Hepatocyte (in vitro differentiated cells): Measurements from ENCODE around the gene TH. TPM values are rescaled to one million over a fixed set of nuclear protein-coding genes. Genes with fewer than 3 reads are reported as not detected.
A peak's percentile ranks its signal among the peaks of the same experiment; 100 is the strongest.

ENCODE experiments used
- DNase-seq: peaks from one replicate; pipeline ENCODE4 v3.0.0-alpha.2; 2016; ENCODE audit warnings: low spot score
- H2AFZ ChIP-seq: fragments of 200-600 bp; sonication (generic); 2 replicates; pipeline ENCODE4 v1.6.0; 2016; ENCODE audit warnings: antibody characterized with exemption, mild to moderate bottlenecking
- H3K27ac ChIP-seq: fragments of 200-600 bp; sonication (generic); 2 replicates; pipeline ENCODE4 v1.5.1; 2016; ENCODE audit warnings: mild to moderate bottlenecking
- H3K27me3 ChIP-seq: fragments of 200-600 bp; sonication (generic); 2 replicates; pipeline ENCODE4 v1.6.1; 2016
- H3K36me3 ChIP-seq: fragments of 200-600 bp; sonication (generic); replicated peaks from 2 replicates; pipeline ENCODE4 v1.5.1; 2016; ENCODE audit warnings: low read depth; ENCODE audit not compliant: insufficient read depth
- H3K4me1 ChIP-seq: fragments of 200-600 bp; sonication (generic); 2 replicates; pipeline ENCODE4 v1.5.1; 2016; ENCODE audit warnings: mild to moderate bottlenecking, moderate library complexity; ENCODE audit not compliant: insufficient read depth
- H3K4me2 ChIP-seq: fragments of 200-600 bp; sonication (generic); 2 replicates; pipeline ENCODE4 v1.6.0; 2016
- H3K4me3 ChIP-seq: fragments of 200-600 bp; sonication (generic); 2 replicates; pipeline ENCODE4 v1.5.1; 2016; ENCODE audit warnings: mild to moderate bottlenecking
- H3K79me2 ChIP-seq: fragments of 200-600 bp; sonication (generic); 2 replicates; pipeline ENCODE4 v1.6.0; 2017; ENCODE audit warnings: mild to moderate bottlenecking
- H3K9me2 ChIP-seq: fragments of 200-600 bp; sonication (generic); replicated peaks from 2 replicates; pipeline ENCODE4 v1.6.0; 2017; ENCODE audit warnings: mild to moderate bottlenecking; ENCODE audit not compliant: insufficient read depth
- H3K9me3 ChIP-seq: fragments of 200-600 bp; sonication (generic); 2 replicates; pipeline ENCODE4 v1.5.1; 2016; ENCODE audit warnings: low read depth, mild to moderate bottlenecking
- H4K20me1 ChIP-seq: fragments of 200-600 bp; sonication (generic); 2 replicates; pipeline ENCODE4 v1.6.0; 2016; ENCODE audit warnings: mild to moderate bottlenecking; ENCODE audit not compliant: insufficient read depth, poor library complexity, severe bottlenecking
- CTCF ChIP-seq: fragments of 200-600 bp; sonication (generic); IDR thresholded peaks from 2 replicates; pipeline ENCODE4 v1.5.1; 2016; ENCODE audit warnings: antibody characterized with exemption, mild to moderate bottlenecking; ENCODE audit not compliant: poor library complexity
- EZH2 ChIP-seq: fragments of 200-600 bp; sonication (generic); IDR thresholded peaks from 2 replicates; pipeline ENCODE4 v1.6.1; 2016; ENCODE audit warnings: antibody characterized with exemption, mild to moderate bottlenecking, borderline replicate concordance
- EZH2phosphoT487 ChIP-seq: fragments of 200-600 bp; sonication (generic); IDR thresholded peaks from one replicate; pipeline ENCODE4 v1.6.1; 2018; ENCODE audit warnings: antibody characterized with exemption, mild to moderate bottlenecking, low read depth, moderate library complexity; ENCODE audit not compliant: unreplicated experiment, severe bottlenecking
- WGBS: methylation state at CpG from one replicate; pipeline ENCODE4 v1.1.6; 2016; ENCODE audit warnings: low lambda C conversion rate; ENCODE audit errors: missing lambda C conversion rate; 5-methylcytosine and 5-hydroxymethylcytosine counted together
- polyA plus RNA-seq: library from polyadenylated mRNA; unstranded; fragments of >200 nt; fragmentation: Nextera tagmentation; extraction: Ambion mirVana; gene quantifications from 2 replicates; pipeline ENCODE4 v1.2.1, GENCODE V29; 2016
- total RNA-seq: library from RNA; depleted of rRNA; stranded (reverse); fragments of >200 nt; gene quantifications from 2 replicates; pipeline ENCODE4 v1.2.3, GENCODE V29; 2014

The TH gene
- total and polyA plus RNA-seq, 2 experiments from 2014 or later, result 2.6 to 15.3 TPM

- peaks cover 26% of the 10 kb centered on the region for H3K4me1 ChIP-seq
- H4K20me1 ChIP-seq, result no peaks in the 10 kb centered on the region
- H2AFZ ChIP-seq, result no peak overlapping the region
- H3K36me3 ChIP-seq, result no peaks in the 10 kb centered on the region
- no peaks in the 10 kb centered on the region for H3K9me3 ChIP-seq
- H3K4me2 ChIP-seq, result peak overlapping the region; percentile 92
- H3K4me3 ChIP-seq, result peak overlapping the region; percentile 43
- TF ChIP-seq EZH2 (no peak), CTCF (no peak), EZH2phosphoT487 (no peak)
- DNase-seq, result no peak
- H3K27me3 ChIP-seq, result peaks cover 58% of the 10 kb centered on the region
- H3K27ac ChIP-seq, result peak overlapping the region; percentile 92
- H3K79me2 ChIP-seq, result peaks cover 73% of the 10 kb centered on the region
- 46% methylated on average over 13 of the region's 18 CpGs for WGBS
- H3K9me2 ChIP-seq, result no peaks in the 10 kb centered on the region
Observed at GRCh38 chr11:2144544-2145248, 26.9 kb downstream of the TH start.

GRCh38 chr11:2143799-2144543, 27.6 kb downstream of the TH start:
- peaks cover 21% of the 10 kb centered on the region for H3K4me1 ChIP-seq
- peaks cover 72% of the 10 kb centered on the region for H3K79me2 ChIP-seq
- H3K4me3 ChIP-seq, result peak overlapping the region; percentile 43
- peaks cover 58% of the 10 kb centered on the region for H3K27me3 ChIP-seq
- H3K9me2 ChIP-seq, result no peaks in the 10 kb centered on the region
- no peaks in the 10 kb centered on the region for H3K9me3 ChIP-seq
- H2AFZ ChIP-seq, result no peak overlapping the region
- peak; percentile 60 for DNase-seq
- H3K36me3 ChIP-seq, result no peaks in the 10 kb centered on the region
- H3K4me2 ChIP-seq, result peak overlapping the region; percentile 92
- no peaks in the 10 kb centered on the region for H4K20me1 ChIP-seq
- TF ChIP-seq EZH2phosphoT487 (peak; percentile 47), CTCF (peak; percentile 35), EZH2 (no peak)
- 2% methylated on average over 66 of the region's 72 CpGs for WGBS
- peak overlapping the region; percentile 92 for H3K27ac ChIP-seq

GRCh38 chr11:2143477-2143798, 28.2 kb downstream of the TH start:
- H3K4me3 ChIP-seq, result peak overlapping the region; percentile 43
- no peak for DNase-seq
- peaks cover 21% of the 10 kb centered on the region for H3K4me1 ChIP-seq
- peaks cover 58% of the 10 kb centered on the region for H3K27me3 ChIP-seq
- H3K36me3 ChIP-seq, result no peaks in the 10 kb centered on the region
- WGBS, result 20% methylated on average over 12 of the region's 12 CpGs
- H4K20me1 ChIP-seq, result peaks cover 3% of the 10 kb centered on the region
- H2AFZ ChIP-seq, result no peak overlapping the region
- no peaks in the 10 kb centered on the region for H3K9me3 ChIP-seq
- TF ChIP-seq EZH2phosphoT487 (no peak), CTCF (no peak), EZH2 (no peak)
- H3K27ac ChIP-seq, result peak overlapping the region; percentile 92
- H3K4me2 ChIP-seq, result peak overlapping the region; percentile 92
- H3K9me2 ChIP-seq, result no peaks in the 10 kb centered on the region
- peaks cover 77% of the 10 kb centered on the region for H3K79me2 ChIP-seq
